ENCODE data around the gene DELE1. TPM values are rescaled to one million over a fixed set of nuclear protein-coding genes. Genes with fewer than 3 reads are reported as not detected.

DELE1 gene
- total RNA-seq (2022; extraction: Qiagen RNA extraction; ENCODE audit: low read depth): 38.5 to 65.4 TPM (median 56.0 TPM) in 5 replicates

GRCh38 chr5:141923448-141924313, at the start of gene DELE1:
DELE1 (plus strand) TSS chr5:141923871; CDS start chr5:141923942, 71 bp downstream.

GRCh38 chr5:141878186-141878710, 45.4 kb upstream of the DELE1 start, which contains the start of gene PCDH1:
PCDH1 (minus strand) TSS chr5:141878410; CDS start chr5:141878262, 148 bp downstream.

GRCh38 chr5:141958113-141958512, 34.4 kb downstream of the DELE1 start, which contains the start of gene PCDH12:
PCDH12 (minus strand) TSS chr5:141958202; CDS start chr5:141957851, 351 bp downstream.

GRCh38 chr5:141968914-141969608, 45.4 kb downstream of the DELE1 start, which contains the start of gene RNF14:
RNF14 (plus strand) TSS chr5:141969105; CDS start chr5:141973589, 4,484 bp downstream.

Other genes starting within 250 kb of the DELE1 start
- 2.2 to 5.9 TPM (median 4.8 TPM) in 5 replicates for gene ARAP3, start 241.6 kb upstream of the DELE1 start, total RNA-seq (2022; extraction: Qiagen RNA extraction; ENCODE audit: low read depth)
- 1.6 to 4.8 TPM (median 3.1 TPM) in 5 replicates for gene PCDH1, start 45.5 kb upstream of the DELE1 start, total RNA-seq (2022; extraction: Qiagen RNA extraction; ENCODE audit: low read depth)
- gene PCDH12, start 34.3 kb downstream of the DELE1 start, total RNA-seq (2022; extraction: Qiagen RNA extraction; ENCODE audit: low read depth): 0.02 TPM in 1 of 5 replicates, not detected in the others
- 45.9 to 61.4 TPM (median 55.0 TPM) in 5 replicates for gene RNF14, start 45.2 kb downstream of the DELE1 start, total RNA-seq (2022; extraction: Qiagen RNA extraction; ENCODE audit: low read depth)
- gene GNPDA1, start 89.2 kb downstream of the DELE1 start, total RNA-seq (2022; extraction: Qiagen RNA extraction; ENCODE audit: low read depth): 61.0 to 76.4 TPM (median 65.2 TPM) in 5 replicates
- 36.6 to 57.2 TPM (median 51.9 TPM) in 5 replicates for gene NDFIP1, start 184.9 kb downstream of the DELE1 start, total RNA-seq (2022; extraction: Qiagen RNA extraction; ENCODE audit: low read depth)

All from A549 treated with ZK216348 at 1 μM for 4 hours (cell line).